Measurements from ENCODE around the gene GPN1. TPM values are rescaled to one million over a fixed set of nuclear protein-coding genes. Genes with fewer than 3 reads are reported as not detected.
"Not testable (repeated sequence)": the region's sequence is repeated elsewhere in the genome, so short reads cannot be mapped to it uniquely, and the experiment has no call there.

The GPN1 gene
- polyA plus RNA-seq, 2 of the 4 experiments (the other 2 are of a cell fraction): 59.8 to 98.9 TPM

- no peak for TF ChIP-seq FOXS1 (CRISPR knock-in tag; IDR thresholded peaks at IDR 0.05)
Measured at GRCh38 chr2:27622921-27623384, 5.9 kb upstream of the GPN1 start (continued).

DNA sequence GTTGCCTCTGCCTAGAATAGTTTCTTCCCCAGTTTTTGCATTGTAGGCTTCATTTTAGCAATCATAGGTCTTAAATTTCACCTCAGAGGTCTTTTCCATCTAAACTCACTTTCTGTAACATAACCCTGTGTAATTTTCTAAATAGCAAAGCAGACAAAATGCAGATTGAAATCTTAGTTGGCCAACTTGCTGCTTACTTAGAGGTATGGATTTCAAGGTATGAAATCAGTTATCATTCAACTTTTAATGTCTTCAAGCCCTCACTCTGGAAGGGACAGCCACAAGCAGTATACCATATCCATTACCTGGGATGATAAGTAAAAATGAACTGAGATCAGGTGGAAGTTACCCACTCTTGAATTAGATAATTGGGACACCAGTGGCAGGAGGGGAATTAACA lies 3.9 kb upstream of the GPN1 start:
- no peak for FAIRE-seq
- H3K4me3 ChIP-seq: no peak overlapping the region
- H3K4me2 ChIP-seq: no peak overlapping the region
- ChIA-PET CTCF (no interaction called here), POLR2A (no interaction called here)
- DNase-seq (ENCODE audit: low read depth in 1 of 2, low spot score in 1 of 2): no peak
- no peak for ATAC-seq
- H3K4me1 ChIP-seq: peaks cover 12% of the 10 kb centered on the region
- TF ChIP-seq HES2 (IDR thresholded peaks at IDR 0.05): no peak
- no peak for TF ChIP-seq FOSL2 (IDR thresholded peaks at IDR 0.05)
- no peak for TF ChIP-seq FOSL2 (CRISPR knock-in tag; IDR thresholded peaks at IDR 0.05)
- TF ChIP-seq EHMT2 (IDR thresholded peaks at IDR 0.05; ENCODE audit: low read depth): no peak
- TF ChIP-seq BCL3 (IDR thresholded peaks at IDR 0.05): no peak
- TF ChIP-seq ZC3H11A (IDR thresholded peaks at IDR 0.05): no peak
- H3K27ac ChIP-seq: no peak overlapping the region
- H3K9me3 ChIP-seq: no peaks in the 10 kb centered on the region

GRCh38 chr2:27626323-27626722 lies 2.5 kb upstream of the GPN1 start:
- WGBS (ENCODE audit: missing lambda C conversion rate): 69% methylated on average over 1 of the region's 1 CpG
- H3K4me3 ChIP-seq; CTCF ChIA-PET; POLR2A ChIA-PET; DNase-seq (ENCODE audit: low read depth in 1 of 2, low spot score in 1 of 2); H3K27ac ChIP-seq; H3K9me3 ChIP-seq; FAIRE-seq; H3K4me2 ChIP-seq; ATAC-seq: not testable (repeated sequence)
- peaks cover 14% of the 10 kb centered on the region for H3K4me1 ChIP-seq

- ATAC-seq; H3K9me3 ChIP-seq; DNase-seq (ENCODE audit: low read depth in 1 of 2, low spot score in 1 of 2); POLR2A ChIA-PET; H3K4me3 ChIP-seq; H3K4me2 ChIP-seq; FAIRE-seq; H3K27ac ChIP-seq: not testable (repeated sequence)
- CTCF ChIA-PET: interaction anchor here (1.1 kb wide), 1 partner anchor 10 kb away, joined by 3 read pairs; no protein-coding TSS in a partner anchor
- peaks cover 14% of the 10 kb centered on the region for H3K4me1 ChIP-seq
- 76% methylated on average over 3 of the region's 3 CpGs for WGBS (ENCODE audit: missing lambda C conversion rate)
Measured at GRCh38 chr2:27626921-27627320, 1.9 kb upstream of the GPN1 start.

DNA sequence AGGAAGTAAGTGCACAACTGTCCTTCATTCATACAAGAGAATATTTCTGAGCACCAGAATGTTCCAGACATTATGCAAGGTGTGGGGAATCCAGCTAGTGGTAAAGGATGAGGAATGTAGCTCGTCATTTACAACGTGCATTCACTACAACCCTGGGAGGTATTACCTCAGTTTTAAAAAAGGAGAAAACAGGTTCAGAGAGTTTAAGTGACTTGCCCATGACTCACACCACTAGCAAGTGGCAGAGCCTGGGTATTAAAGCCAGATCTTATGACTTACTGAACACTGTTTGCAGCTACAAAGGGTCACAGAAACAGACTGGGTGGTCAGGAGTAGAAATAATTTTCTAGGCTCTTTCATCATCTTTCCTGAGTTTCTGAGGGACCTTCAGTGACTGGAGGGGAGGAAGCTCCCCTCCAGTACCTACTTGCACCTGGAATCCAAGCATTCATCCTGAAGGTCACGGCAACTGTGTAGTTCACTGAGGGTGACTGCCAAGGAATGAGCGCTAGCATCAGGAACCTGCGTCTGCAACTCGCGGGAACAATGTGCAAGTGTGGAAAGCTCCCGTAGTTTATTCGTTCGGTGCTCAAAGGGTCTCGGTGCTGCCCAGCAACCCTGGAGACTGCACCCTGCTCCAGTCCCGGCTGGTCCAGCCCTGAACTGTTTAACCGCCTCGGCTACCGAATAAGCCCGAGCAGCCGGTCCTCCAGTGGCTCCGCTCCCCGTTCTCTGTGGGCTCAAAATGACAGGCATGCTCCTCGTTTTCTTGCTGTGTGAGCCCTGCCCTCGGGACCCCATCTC lies 685 bp upstream of the GPN1 start:
- peak overlapping the region; percentile 87 to 93 for H3K27ac ChIP-seq
- TF ChIP-seq KDM5A (IDR thresholded peaks at IDR 0.05) (no peak), MAX (IDR thresholded peaks at IDR 0.05) (no peak), JUNB (IDR thresholded peaks at IDR 0.05) (0 out of 2 replicates have a peak, but pooled peaks have one; percentile 23), HOXA7 (CRISPR knock-in tag; IDR thresholded peaks at IDR 0.05) (no peak), HOXB5 (CRISPR knock-in tag; IDR thresholded peaks at IDR 0.05) (no peak), FOSL2 (IDR thresholded peaks at IDR 0.05) (no peak; the same call in 1 of the 2 replicates), FOSL2 (CRISPR knock-in tag; IDR thresholded peaks at IDR 0.05) (peak; percentile 57), HEYL (CRISPR knock-in tag; IDR thresholded peaks at IDR 0.05) (no peak), ATOH8 (CRISPR knock-in tag; IDR thresholded peaks at IDR 0.05; ENCODE audit: low read depth) (no peak), ZFP36 (IDR thresholded peaks at IDR 0.05; ENCODE audit: borderline replicate concordance, partially characterized antibody) (no peak), EP300 (IDR thresholded peaks at IDR 0.05) (no peak), ESRRA (IDR thresholded peaks at IDR 0.05; ENCODE audit: borderline replicate concordance, low read length) (no peak), CHD2 (IDR thresholded peaks at IDR 0.05; ENCODE audit: low read length, partially characterized antibody) (no peak), HOXB13 (CRISPR knock-in tag; IDR thresholded peaks at IDR 0.05; ENCODE audit: low read depth) (no peak), EHMT2 (IDR thresholded peaks at IDR 0.05; ENCODE audit: low read depth) (no peak), KDM1A (IDR thresholded peaks at IDR 0.05; ENCODE audit: low read depth) (no peak)
- peak; percentile 66 to 68 for ATAC-seq

DNA sequence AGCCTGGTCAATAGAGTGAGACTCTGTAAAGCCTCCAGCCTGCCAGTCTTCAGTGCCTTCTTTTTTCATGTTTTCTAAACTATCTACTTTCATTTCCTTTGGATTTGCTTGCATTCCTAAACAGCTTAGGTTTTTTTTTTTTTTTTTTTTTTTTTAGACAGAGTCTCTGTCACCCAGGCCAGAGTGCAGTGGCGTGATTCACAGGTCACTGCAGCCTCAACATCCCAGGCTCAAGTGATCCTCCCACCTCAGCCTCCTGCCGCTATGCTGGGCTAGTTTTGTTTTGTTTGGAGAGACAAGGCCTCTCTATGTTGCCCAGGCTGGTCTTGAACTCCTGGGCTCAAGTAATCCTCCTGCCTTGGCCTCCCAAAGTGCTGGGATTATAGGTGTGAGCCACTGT lies 1.4 kb downstream of the GPN1 start:
- not testable (repeated sequence) for H3K4me3 ChIP-seq
- peak overlapping the region; percentile 79 for H3K4me2 ChIP-seq

More for the DNA sequence above, 685 bp upstream of the GPN1 start:
- CTCF ChIA-PET: interaction anchor here (0.8 to 1.9 kb wide), 8 partner anchors 8 to 275 kb away, joined by 3 to 8 read pairs (median 3); partner anchors contain the start of gene IFT172
- Histone ChIP-seq H3K4me2 (peak overlapping the region; percentile 86), H3K9me3 (no peaks in the 10 kb centered on the region), H3K4me3 (peak overlapping the region; percentile 80), H3K4me1 (peaks cover 14% of the 10 kb centered on the region)
- FAIRE-seq: no peak
- peak; percentile 25 to 50 for DNase-seq (ENCODE audit: low read depth in 1 of 2, low spot score in 1 of 2)
- under 1% methylated on average over 14 of the region's 21 CpGs for WGBS (ENCODE audit: missing lambda C conversion rate)
- POLR2A ChIA-PET: interaction anchor here (0.8 to 2.1 kb wide), 6 partner anchors 13 to 218 kb away, joined by 3 to 11 read pairs (median 4); partner anchors contain the start of genes NRBP1, PPM1G, SLC4A1AP and SUPT7L

More for the DNA sequence above, 1.4 kb downstream of the GPN1 start:
- ATAC-seq; H3K9me3 ChIP-seq; H3K27ac ChIP-seq; POLR2A ChIA-PET; FAIRE-seq; DNase-seq (ENCODE audit: low read depth in 1 of 2, low spot score in 1 of 2); CTCF ChIA-PET: not testable (repeated sequence)
- peaks cover 14% of the 10 kb centered on the region for H3K4me1 ChIP-seq
- 90% methylated on average over 2 of the region's 2 CpGs for WGBS (ENCODE audit: missing lambda C conversion rate)

Measured in A549 (cell line).